Left ventricle myocardium inferior (tissue), 1 donor: Measurements from ENCODE around the gene PCDHGB1. TPM values are rescaled to one million over a fixed set of nuclear protein-coding genes. Genes with fewer than 3 reads are reported as not detected.
"Not testable (repeated sequence)": the region's sequence is repeated elsewhere in the genome, so short reads cannot be mapped to it uniquely, and the experiment has no call there.

Experiments
- DNase-seq: peaks from one replicate; pipeline ENCODE4 v3.0.0-alpha.2; 2020
- H3K27ac ChIP-seq: fragments of 200-600 bp; replicated peaks from 2 replicates; pipeline ENCODE4 v1.8.0; 2021
- H3K27me3 ChIP-seq: fragments of 200-600 bp; 2 replicates; pipeline ENCODE4 v1.8.0; 2021; ENCODE audit warnings: low read depth
- H3K36me3 ChIP-seq: fragments of 200-600 bp; 2 replicates; pipeline ENCODE4 v1.8.0; 2021
- H3K4me1 ChIP-seq: fragments of 200-600 bp; 2 replicates; pipeline ENCODE4 v1.8.0; 2021
- H3K4me3 ChIP-seq: fragments of 200-600 bp; 2 replicates; pipeline ENCODE4 v1.8.0; 2021; ENCODE audit warnings: mild to moderate bottlenecking, moderate library complexity
- H3K9me3 ChIP-seq: fragments of 200-600 bp; replicated peaks from 2 replicates; pipeline ENCODE4 v1.8.0; 2021
- CTCF ChIP-seq: fragments of 200-600 bp; IDR thresholded peaks from 2 replicates; pipeline ENCODE4 v1.8.0; 2021; ENCODE audit warnings: antibody characterized with exemption, mild to moderate bottlenecking, borderline replicate concordance
- intact Hi-C: fragments of 100-400 bp; cut with micrococcal nuclease; formaldehyde crosslinking; loops from one replicate; pipeline ENCODE4 v1.11.0; 2022
- total RNA-seq: library from RNA; stranded (reverse); fragmentation: NEBNext Ultra II Directional; extraction: Animal tissue kit (Norgen Biotek cat#: 25700); gene quantifications from one replicate; pipeline ENCODE4 v1.2.1, GENCODE V29; 2021
- donor health status: DM: no; HTN: yes; CAD: no; lungs with severe emphysema.

PCDHGB1 gene
- total RNA-seq, 1 donor from 2014 or later: 5.7 TPM

DNA sequence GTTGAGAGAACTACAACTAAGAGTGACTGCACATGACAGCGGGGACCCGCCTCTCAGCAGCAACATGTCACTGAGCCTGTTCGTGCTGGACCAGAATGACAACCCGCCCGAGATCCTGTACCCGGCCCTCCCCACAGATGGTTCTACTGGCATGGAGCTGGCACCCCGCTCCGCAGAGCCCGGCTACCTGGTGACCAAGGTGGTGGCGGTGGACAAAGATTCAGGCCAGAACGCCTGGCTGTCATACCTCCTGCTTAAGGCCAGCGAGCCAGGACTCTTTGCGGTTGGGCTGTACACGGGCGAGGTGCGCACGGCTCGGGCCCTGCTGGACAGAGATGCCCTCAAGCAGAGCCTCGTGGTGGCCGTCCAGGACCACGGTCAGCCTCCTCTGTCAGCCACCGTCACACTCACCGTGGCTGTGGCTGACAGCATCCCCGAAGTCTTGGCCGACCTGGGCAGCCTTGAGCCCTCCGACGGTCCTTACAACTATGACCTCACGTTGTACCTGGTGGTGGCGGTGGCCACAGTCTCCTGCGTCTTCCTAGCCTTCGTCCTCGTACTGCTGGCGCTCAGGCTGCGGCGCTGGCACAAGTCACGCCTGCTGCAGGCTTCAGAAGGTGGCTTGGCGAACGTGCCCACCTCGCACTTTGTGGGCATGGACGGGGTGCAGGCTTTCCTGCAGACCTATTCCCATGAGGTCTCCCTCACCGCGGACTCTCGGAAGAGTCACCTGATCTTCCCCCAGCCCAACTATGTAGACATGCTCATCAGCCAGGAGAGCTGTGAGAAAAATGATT is 34.8 kb downstream of the PCDHGB1 start:
- H3K27me3 ChIP-seq: no peaks in the 10 kb centered on the region
- H3K9me3 ChIP-seq: peaks cover 96% of the 10 kb centered on the region
- H3K4me1 ChIP-seq: peaks cover 11% of the 10 kb centered on the region
- intact Hi-C loops: no loop called here
- no peak for DNase-seq
- no peak for TF ChIP-seq CTCF
- H3K36me3 ChIP-seq: peaks cover 38% of the 10 kb centered on the region
- H3K4me3 ChIP-seq: no peak overlapping the region
- no peak overlapping the region for H3K27ac ChIP-seq

DNA sequence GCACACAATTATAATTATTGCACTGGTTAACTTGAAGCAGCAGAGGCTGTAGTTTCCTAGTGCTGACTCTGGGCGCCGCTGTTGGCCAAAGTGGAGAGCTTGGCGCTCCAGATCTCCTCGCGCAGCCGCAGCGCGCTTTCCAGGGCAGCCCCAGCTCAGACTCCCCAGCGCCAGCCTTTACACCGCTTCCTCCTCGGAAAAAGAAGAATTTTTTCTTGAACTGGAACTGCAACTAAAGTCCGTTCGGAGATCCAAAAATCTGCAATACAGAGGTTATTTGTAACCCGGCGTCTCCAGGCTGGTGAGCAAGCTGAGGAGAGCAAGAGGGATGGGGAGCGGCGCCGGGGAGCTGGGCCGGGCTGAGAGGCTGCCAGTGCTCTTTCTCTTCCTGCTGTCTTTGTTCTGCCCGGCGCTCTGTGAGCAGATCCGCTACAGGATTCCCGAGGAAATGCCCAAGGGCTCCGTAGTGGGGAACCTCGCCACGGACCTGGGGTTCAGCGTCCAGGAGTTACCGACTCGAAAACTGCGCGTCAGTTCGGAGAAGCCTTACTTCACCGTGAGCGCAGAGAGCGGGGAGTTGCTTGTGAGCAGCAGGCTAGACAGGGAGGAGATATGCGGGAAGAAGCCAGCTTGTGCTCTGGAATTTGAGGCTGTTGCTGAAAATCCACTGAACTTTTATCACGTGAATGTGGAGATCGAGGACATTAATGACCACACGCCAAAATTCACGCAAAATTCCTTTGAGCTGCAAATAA is 37.8 kb downstream of the PCDHGB1 start, which contains the start of gene PCDHGB4:
TSS of gene PCDHGB4 (plus strand) at position 142 of the 755 bp plus-strand sequence. CDS start at position 329, 187 bp downstream.
- Histone ChIP-seq H3K36me3 (peaks cover 33% of the 10 kb centered on the region), H3K9me3 (peaks cover 96% of the 10 kb centered on the region), H3K4me1 (peaks cover 30% of the 10 kb centered on the region), H3K4me3 (peak within 1 kb of the TSS; percentile 55)
- H3K27me3 ChIP-seq, H3K27ac ChIP-seq, intact Hi-C loops: not testable (repeated sequence)
- TF ChIP-seq CTCF: peak; percentile 71
- peak; percentile 42 for DNase-seq

DNA sequence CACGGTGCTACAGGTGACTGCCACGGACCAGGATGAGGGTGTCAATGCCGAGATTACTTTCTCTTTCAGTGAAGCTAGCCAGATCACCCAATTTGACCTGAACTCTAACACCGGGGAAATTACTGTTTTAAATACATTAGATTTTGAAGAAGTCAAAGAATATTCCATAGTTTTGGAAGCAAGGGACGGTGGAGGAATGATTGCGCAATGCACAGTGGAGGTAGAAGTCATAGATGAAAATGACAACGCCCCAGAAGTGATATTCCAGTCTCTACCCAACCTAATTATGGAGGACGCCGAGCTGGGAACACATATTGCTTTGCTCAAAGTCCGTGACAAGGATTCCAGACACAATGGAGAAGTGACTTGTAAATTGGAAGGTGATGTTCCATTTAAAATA is 38.8 kb downstream of the PCDHGB1 start:
- DNase-seq: no peak
- Histone ChIP-seq H3K9me3 (peaks cover 96% of the 10 kb centered on the region), H3K4me1 (peaks cover 29% of the 10 kb centered on the region), H3K27me3 (no peaks in the 10 kb centered on the region), H3K36me3 (peaks cover 38% of the 10 kb centered on the region), H3K27ac (no peak overlapping the region), H3K4me3 (no peak overlapping the region)
- no peak for TF ChIP-seq CTCF
- intact Hi-C loops: no loop called here

DNA sequence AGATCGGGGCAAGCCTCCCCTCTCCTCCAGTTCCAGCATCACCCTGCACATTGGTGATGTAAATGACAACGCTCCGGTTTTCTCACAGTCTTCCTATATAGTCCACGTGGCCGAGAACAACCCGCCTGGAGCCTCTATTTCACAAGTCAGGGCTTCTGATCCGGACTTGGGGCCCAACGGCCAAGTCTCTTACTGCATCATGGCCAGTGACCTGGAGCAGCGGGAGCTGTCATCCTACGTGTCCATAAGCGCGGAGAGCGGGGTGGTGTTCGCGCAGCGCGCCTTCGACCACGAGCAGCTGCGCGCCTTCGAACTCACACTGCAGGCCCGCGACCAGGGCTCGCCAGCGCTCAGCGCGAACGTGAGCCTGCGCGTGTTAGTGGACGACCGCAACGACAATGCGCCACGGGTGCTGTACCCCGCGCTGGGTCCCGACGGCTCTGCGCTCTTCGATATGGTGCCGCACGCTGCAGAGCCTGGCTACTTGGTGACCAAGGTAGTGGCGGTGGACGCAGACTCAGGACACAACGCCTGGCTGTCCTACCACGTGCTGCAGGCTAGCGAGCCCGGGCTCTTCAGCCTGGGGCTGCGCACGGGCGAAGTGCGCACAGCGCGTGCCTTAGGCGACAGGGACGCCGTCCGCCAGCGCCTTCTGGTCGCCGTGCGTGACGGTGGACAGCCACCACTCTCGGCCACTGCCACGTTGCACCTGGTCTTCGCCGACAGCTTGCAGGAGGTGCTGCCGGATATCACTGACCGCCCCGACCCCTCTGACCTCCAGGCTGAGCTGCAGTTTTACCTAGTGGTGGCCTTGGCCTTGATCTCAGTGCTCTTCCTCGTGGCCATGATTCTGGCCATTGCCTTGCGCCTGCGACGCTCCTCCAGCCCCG is 39.5 kb downstream of the PCDHGB1 start:
- no peak for DNase-seq
- Histone ChIP-seq H3K36me3 (peaks cover 42% of the 10 kb centered on the region), H3K9me3 (peaks cover 96% of the 10 kb centered on the region), H3K27ac (no peak overlapping the region), H3K4me1 (peaks cover 29% of the 10 kb centered on the region), H3K27me3 (no peaks in the 10 kb centered on the region), H3K4me3 (no peak overlapping the region)
- no peak for TF ChIP-seq CTCF
- intact Hi-C loops: no loop called here
